SW480 (cell line): ENCODE measurements around the gene LGALS12.
A peak's percentile ranks its signal among the peaks of the same experiment; 100 is the strongest.
"Not testable (repeated sequence)": the region's sequence is repeated elsewhere in the genome, so short reads cannot be mapped to it uniquely, and the experiment has no call there.

Experiments used
- DNase-seq: peaks from one replicate; pipeline ENCODE4 v3.0.0-alpha.2; 2016; ENCODE audit warnings: low spot score

LGALS12 gene

GRCh38 chr11:63504933-63505586 lies 824 bp upstream of the LGALS12 start:
- no peak for DNase-seq

- DNase-seq, result no peak
Observed at GRCh38 chr11:63506876-63507275, 992 bp downstream of the LGALS12 start.

- no peak for DNase-seq
Observed at GRCh38 chr11:63507511-63507910, 1.6 kb downstream of the LGALS12 start.

GRCh38 chr11:63508009-63508408 lies 2.1 kb downstream of the LGALS12 start:
- peak; percentile 69 for DNase-seq

- DNase-seq, result no peak
Observed at GRCh38 chr11:63508745-63509144, 2.9 kb downstream of the LGALS12 start.

GRCh38 chr11:63510360-63511047 lies 4.6 kb downstream of the LGALS12 start:
- no peak for DNase-seq

- no peak for DNase-seq
Observed at GRCh38 chr11:63511048-63511748, 5.3 kb downstream of the LGALS12 start.

- no peak for DNase-seq
Observed at GRCh38 chr11:63512816-63513215, 6.9 kb downstream of the LGALS12 start.

- DNase-seq, result no peak
Observed at GRCh38 chr11:63516109-63516508, 10.2 kb downstream of the LGALS12 start.

GRCh38 chr11:63517156-63517555 lies 11.3 kb downstream of the LGALS12 start:
- no peak for DNase-seq

GRCh38 chr11:63518548-63518947 lies 12.7 kb downstream of the LGALS12 start:
- no peak for DNase-seq

GRCh38 chr11:63520606-63521170 lies 14.8 kb downstream of the LGALS12 start:
- DNase-seq, result no peak

GRCh38 chr11:63521896-63522295 lies 16.0 kb downstream of the LGALS12 start:
- no peak for DNase-seq

GRCh38 chr11:63523151-63523550 lies 17.3 kb downstream of the LGALS12 start:
- no peak for DNase-seq

GRCh38 chr11:63527667-63528066 lies 21.8 kb downstream of the LGALS12 start:
- DNase-seq, result no peak

- not testable (repeated sequence) for DNase-seq
Observed at GRCh38 chr11:63528156-63528555, 22.3 kb downstream of the LGALS12 start.

- not testable (repeated sequence) for DNase-seq
Observed at GRCh38 chr11:63528729-63529278, 22.9 kb downstream of the LGALS12 start.

GRCh38 chr11:63529373-63529772 lies 23.5 kb downstream of the LGALS12 start:
- DNase-seq, result not testable (repeated sequence)

- no peak for DNase-seq
Observed at GRCh38 chr11:63530021-63530420, 24.1 kb downstream of the LGALS12 start.

- peak; percentile 83 for DNase-seq
Observed at GRCh38 chr11:63531074-63531792, 25.3 kb downstream of the LGALS12 start.

GRCh38 chr11:63532117-63532516 lies 26.2 kb downstream of the LGALS12 start:
- no peak for DNase-seq
